ENCODE results near the gene NRIP3.
"Not testable (repeated sequence)": the region's sequence is repeated elsewhere in the genome, so short reads cannot be mapped to it uniquely, and the experiment has no call there.

Gene NRIP3

GRCh38 chr11:8967184-8967583 lies 36.6 kb downstream of the NRIP3 start:
- no peak for ATAC-seq

- peak; percentile 87 to 88 for ATAC-seq
Measured at GRCh38 chr11:8964324-8965320, 39.2 kb downstream of the NRIP3 start, which contains the start of gene TMEM9B. TMEM9B (minus strand) TSS chr11:8964442; CDS start chr11:8964313, 129 bp downstream.

GRCh38 chr11:8963569-8964323 lies 40.1 kb downstream of the NRIP3 start:
- peak; percentile 76 for ATAC-seq

GRCh38 chr11:8962841-8963240 lies 41.0 kb downstream of the NRIP3 start:
- ATAC-seq = no peak

GRCh38 chr11:8961401-8961800 lies 42.4 kb downstream of the NRIP3 start:
- ATAC-seq = no peak

GRCh38 chr11:8959546-8960166 lies 44.1 kb downstream of the NRIP3 start:
- peak in 1 of 2 donors; percentile 31 for ATAC-seq

GRCh38 chr11:8956860-8957259 lies 46.9 kb downstream of the NRIP3 start:
- ATAC-seq = peak in 1 of 2 donors; percentile 46

- no peak for ATAC-seq
Measured at GRCh38 chr11:8948886-8949285, 54.9 kb downstream of the NRIP3 start.

GRCh38 chr11:8947230-8947943 lies 56.4 kb downstream of the NRIP3 start:
- no peak for ATAC-seq

GRCh38 chr11:8942518-8943066 lies 61.2 kb downstream of the NRIP3 start, which contains the start of gene ASCL3:
ASCL3 (minus strand) TSS chr11:8943016; CDS start chr11:8938161, 4,855 bp downstream.
- ATAC-seq = no peak

- ATAC-seq = no peak
Measured at GRCh38 chr11:8941341-8942103, 62.3 kb downstream of the NRIP3 start.

- ATAC-seq = no peak
Measured at GRCh38 chr11:8937659-8938058, 66.1 kb downstream of the NRIP3 start.

GRCh38 chr11:8937159-8937558 lies 66.6 kb downstream of the NRIP3 start:
- no peak for ATAC-seq

- not testable (repeated sequence) for ATAC-seq
Measured at GRCh38 chr11:8935789-8936188, 68.0 kb downstream of the NRIP3 start.

- no peak for ATAC-seq
Measured at GRCh38 chr11:8934742-8935488, 68.9 kb downstream of the NRIP3 start.

- ATAC-seq = no peak
Measured at GRCh38 chr11:8933931-8934330, 69.9 kb downstream of the NRIP3 start.

GRCh38 chr11:8932564-8933180 lies 71.1 kb downstream of the NRIP3 start, which contains the start of gene C11orf16:
C11orf16 (minus strand) TSS chr11:8932947; CDS start chr11:8932308, 639 bp downstream.
- no peak for ATAC-seq

Measured in activated CD4-positive, CD25-positive, alpha-beta regulatory T cell treated with anti-CD3 and anti-CD28 coated beads, Interleukin-2, amount 50 U/mL, for 24 hours (primary cell).